GM23338 (cell line): Measurements from ENCODE around the gene MEGF9.

Source experiments
- CREB1 ChIP-seq: fragments of 250-450 bp; sonication (Bioruptor Pico); IDR thresholded peaks from 2 replicates; pipeline ENCODE4 v1.5.0; 2020; ENCODE audit warnings: low read depth, mild to moderate bottlenecking, moderate library complexity
- EZH2 ChIP-seq: fragments of 200-600 bp; sonication (generic); IDR thresholded peaks from one replicate; pipeline ENCODE4 v1.8.0; 2017; ENCODE audit warnings: antibody characterized with exemption, mild to moderate bottlenecking, low read depth; ENCODE audit not compliant: unreplicated experiment
- EZH2phosphoT487 ChIP-seq: fragments of 200-600 bp; sonication (generic); IDR thresholded peaks from one replicate; pipeline ENCODE4 v1.8.1; 2018; ENCODE audit warnings: antibody characterized with exemption; ENCODE audit not compliant: unreplicated experiment
- JUNB ChIP-seq: IDR thresholded peaks from one replicate; pipeline ENCODE4 v1.6.1; 2016; ENCODE audit warnings: antibody characterized with exemption; ENCODE audit not compliant: unreplicated experiment
- NANOG ChIP-seq: IDR thresholded peaks from 2 replicates; pipeline ENCODE4 v1.6.1; 2016; ENCODE audit warnings: antibody characterized with exemption, borderline replicate concordance
- POLR2AphosphoS5 ChIP-seq: IDR thresholded peaks from 2 replicates; pipeline ENCODE4 v1.6.1; 2016; ENCODE audit warnings: antibody characterized with exemption, low read depth
- STAT1 ChIP-seq: IDR thresholded peaks from one replicate; pipeline ENCODE4 v1.6.1; 2016; ENCODE audit warnings: antibody characterized with exemption; ENCODE audit not compliant: unreplicated experiment
- ZNF114 ChIP-seq: fragments of 250-450 bp; sonication (Bioruptor Pico); IDR thresholded peaks from 2 replicates; pipeline ENCODE4 v1.5.0; 2020; ENCODE audit warnings: mild to moderate bottlenecking, moderate library complexity
- ZNF331 ChIP-seq: fragments of 250-450 bp; sonication (Bioruptor Pico); IDR thresholded peaks from 2 replicates; pipeline ENCODE4 v1.5.0; 2020; ENCODE audit warnings: low read depth, mild to moderate bottlenecking, moderate library complexity
- TF ChIP-seq, protein P1 (sequence below), 2 experiments: fragments of 200-600 bp in 1 of 2; sonication (generic) in 1 of 2; conservative IDR thresholded peaks; 2 replicates each; pipeline versions ENCODE4 v1.5.1 to v1.6.1; 2016 to 2017; ENCODE audit warnings: antibody characterized with exemption in 2 of 2, low read depth in 2 of 2, mild to moderate bottlenecking in 2 of 2, moderate library complexity in 1 of 2
- TF ChIP-seq, protein P2 (sequence below): IDR thresholded peaks from one replicate; pipeline ENCODE4 v1.6.1; 2018; ENCODE audit warnings: antibody characterized with exemption; ENCODE audit not compliant: unreplicated experiment
- TF ChIP-seq, protein P3 (sequence below): IDR thresholded peaks from 2 replicates; pipeline ENCODE4 v1.6.1; 2016; ENCODE audit warnings: antibody characterized with exemption
- TF ChIP-seq, protein P4 (sequence below): fragments of 250-450 bp; sonication (Bioruptor Pico); IDR thresholded peaks from 2 replicates; pipeline ENCODE4 v1.5.0; 2020; ENCODE audit warnings: mild to moderate bottlenecking, moderate library complexity

DNA sequence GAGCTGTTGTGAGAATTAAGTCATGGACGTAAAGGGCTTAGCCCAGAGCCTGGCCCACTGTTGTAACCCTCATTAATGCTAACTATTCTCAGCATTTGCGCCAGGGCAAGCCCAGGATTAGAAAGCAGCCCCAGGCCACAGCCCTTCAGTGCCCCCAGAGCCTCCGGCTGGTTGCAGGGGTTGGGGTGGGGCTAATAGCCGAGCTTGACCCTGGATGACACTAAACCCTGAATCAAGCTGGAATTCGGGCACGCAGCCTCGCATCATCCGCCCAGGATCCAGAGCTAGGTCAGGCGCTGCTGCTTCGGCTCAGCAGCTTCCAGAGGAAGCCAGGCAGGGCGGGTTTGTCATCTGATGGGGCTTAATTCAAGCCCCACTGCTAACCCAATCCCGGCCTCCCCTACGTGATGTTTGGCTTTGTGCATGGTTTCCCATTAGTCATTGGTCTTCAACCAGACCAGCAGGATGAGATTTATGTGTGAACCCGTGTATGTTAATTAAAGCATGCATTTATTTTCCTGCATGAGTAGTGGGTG, 1.2 kb upstream of the MEGF9 start:
- TF ChIP-seq, protein P1, sequence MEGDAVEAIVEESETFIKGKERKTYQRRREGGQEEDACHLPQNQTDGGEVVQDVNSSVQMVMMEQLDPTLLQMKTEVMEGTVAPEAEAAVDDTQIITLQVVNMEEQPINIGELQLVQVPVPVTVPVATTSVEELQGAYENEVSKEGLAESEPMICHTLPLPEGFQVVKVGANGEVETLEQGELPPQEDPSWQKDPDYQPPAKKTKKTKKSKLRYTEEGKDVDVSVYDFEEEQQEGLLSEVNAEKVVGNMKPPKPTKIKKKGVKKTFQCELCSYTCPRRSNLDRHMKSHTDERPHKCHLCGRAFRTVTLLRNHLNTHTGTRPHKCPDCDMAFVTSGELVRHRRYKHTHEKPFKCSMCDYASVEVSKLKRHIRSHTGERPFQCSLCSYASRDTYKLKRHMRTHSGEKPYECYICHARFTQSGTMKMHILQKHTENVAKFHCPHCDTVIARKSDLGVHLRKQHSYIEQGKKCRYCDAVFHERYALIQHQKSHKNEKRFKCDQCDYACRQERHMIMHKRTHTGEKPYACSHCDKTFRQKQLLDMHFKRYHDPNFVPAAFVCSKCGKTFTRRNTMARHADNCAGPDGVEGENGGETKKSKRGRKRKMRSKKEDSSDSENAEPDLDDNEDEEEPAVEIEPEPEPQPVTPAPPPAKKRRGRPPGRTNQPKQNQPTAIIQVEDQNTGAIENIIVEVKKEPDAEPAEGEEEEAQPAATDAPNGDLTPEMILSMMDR (conservative IDR thresholded peaks at IDR 0.05; ENCODE audit: low read depth in 2 of 2): no peak
- no peak for TF ChIP-seq POLR2AphosphoS5
- no peak for TF ChIP-seq ZNF331 (CRISPR knock-in tag)
- no peak for TF ChIP-seq CREB1 (CRISPR knock-in tag)
- no peak for TF ChIP-seq JUNB
- TF ChIP-seq EZH2: no peak
- TF ChIP-seq, protein P2, sequence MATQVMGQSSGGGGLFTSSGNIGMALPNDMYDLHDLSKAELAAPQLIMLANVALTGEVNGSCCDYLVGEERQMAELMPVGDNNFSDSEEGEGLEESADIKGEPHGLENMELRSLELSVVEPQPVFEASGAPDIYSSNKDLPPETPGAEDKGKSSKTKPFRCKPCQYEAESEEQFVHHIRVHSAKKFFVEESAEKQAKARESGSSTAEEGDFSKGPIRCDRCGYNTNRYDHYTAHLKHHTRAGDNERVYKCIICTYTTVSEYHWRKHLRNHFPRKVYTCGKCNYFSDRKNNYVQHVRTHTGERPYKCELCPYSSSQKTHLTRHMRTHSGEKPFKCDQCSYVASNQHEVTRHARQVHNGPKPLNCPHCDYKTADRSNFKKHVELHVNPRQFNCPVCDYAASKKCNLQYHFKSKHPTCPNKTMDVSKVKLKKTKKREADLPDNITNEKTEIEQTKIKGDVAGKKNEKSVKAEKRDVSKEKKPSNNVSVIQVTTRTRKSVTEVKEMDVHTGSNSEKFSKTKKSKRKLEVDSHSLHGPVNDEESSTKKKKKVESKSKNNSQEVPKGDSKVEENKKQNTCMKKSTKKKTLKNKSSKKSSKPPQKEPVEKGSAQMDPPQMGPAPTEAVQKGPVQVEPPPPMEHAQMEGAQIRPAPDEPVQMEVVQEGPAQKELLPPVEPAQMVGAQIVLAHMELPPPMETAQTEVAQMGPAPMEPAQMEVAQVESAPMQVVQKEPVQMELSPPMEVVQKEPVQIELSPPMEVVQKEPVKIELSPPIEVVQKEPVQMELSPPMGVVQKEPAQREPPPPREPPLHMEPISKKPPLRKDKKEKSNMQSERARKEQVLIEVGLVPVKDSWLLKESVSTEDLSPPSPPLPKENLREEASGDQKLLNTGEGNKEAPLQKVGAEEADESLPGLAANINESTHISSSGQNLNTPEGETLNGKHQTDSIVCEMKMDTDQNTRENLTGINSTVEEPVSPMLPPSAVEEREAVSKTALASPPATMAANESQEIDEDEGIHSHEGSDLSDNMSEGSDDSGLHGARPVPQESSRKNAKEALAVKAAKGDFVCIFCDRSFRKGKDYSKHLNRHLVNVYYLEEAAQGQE: no peak
- no peak for TF ChIP-seq EZH2phosphoT487
- no peak for TF ChIP-seq NANOG
- TF ChIP-seq, protein P3, sequence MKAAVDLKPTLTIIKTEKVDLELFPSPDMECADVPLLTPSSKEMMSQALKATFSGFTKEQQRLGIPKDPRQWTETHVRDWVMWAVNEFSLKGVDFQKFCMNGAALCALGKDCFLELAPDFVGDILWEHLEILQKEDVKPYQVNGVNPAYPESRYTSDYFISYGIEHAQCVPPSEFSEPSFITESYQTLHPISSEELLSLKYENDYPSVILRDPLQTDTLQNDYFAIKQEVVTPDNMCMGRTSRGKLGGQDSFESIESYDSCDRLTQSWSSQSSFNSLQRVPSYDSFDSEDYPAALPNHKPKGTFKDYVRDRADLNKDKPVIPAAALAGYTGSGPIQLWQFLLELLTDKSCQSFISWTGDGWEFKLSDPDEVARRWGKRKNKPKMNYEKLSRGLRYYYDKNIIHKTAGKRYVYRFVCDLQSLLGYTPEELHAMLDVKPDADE: no peak
- no peak for TF ChIP-seq STAT1
- TF ChIP-seq ZNF114 (CRISPR knock-in tag): no peak
- TF ChIP-seq, protein P4, sequence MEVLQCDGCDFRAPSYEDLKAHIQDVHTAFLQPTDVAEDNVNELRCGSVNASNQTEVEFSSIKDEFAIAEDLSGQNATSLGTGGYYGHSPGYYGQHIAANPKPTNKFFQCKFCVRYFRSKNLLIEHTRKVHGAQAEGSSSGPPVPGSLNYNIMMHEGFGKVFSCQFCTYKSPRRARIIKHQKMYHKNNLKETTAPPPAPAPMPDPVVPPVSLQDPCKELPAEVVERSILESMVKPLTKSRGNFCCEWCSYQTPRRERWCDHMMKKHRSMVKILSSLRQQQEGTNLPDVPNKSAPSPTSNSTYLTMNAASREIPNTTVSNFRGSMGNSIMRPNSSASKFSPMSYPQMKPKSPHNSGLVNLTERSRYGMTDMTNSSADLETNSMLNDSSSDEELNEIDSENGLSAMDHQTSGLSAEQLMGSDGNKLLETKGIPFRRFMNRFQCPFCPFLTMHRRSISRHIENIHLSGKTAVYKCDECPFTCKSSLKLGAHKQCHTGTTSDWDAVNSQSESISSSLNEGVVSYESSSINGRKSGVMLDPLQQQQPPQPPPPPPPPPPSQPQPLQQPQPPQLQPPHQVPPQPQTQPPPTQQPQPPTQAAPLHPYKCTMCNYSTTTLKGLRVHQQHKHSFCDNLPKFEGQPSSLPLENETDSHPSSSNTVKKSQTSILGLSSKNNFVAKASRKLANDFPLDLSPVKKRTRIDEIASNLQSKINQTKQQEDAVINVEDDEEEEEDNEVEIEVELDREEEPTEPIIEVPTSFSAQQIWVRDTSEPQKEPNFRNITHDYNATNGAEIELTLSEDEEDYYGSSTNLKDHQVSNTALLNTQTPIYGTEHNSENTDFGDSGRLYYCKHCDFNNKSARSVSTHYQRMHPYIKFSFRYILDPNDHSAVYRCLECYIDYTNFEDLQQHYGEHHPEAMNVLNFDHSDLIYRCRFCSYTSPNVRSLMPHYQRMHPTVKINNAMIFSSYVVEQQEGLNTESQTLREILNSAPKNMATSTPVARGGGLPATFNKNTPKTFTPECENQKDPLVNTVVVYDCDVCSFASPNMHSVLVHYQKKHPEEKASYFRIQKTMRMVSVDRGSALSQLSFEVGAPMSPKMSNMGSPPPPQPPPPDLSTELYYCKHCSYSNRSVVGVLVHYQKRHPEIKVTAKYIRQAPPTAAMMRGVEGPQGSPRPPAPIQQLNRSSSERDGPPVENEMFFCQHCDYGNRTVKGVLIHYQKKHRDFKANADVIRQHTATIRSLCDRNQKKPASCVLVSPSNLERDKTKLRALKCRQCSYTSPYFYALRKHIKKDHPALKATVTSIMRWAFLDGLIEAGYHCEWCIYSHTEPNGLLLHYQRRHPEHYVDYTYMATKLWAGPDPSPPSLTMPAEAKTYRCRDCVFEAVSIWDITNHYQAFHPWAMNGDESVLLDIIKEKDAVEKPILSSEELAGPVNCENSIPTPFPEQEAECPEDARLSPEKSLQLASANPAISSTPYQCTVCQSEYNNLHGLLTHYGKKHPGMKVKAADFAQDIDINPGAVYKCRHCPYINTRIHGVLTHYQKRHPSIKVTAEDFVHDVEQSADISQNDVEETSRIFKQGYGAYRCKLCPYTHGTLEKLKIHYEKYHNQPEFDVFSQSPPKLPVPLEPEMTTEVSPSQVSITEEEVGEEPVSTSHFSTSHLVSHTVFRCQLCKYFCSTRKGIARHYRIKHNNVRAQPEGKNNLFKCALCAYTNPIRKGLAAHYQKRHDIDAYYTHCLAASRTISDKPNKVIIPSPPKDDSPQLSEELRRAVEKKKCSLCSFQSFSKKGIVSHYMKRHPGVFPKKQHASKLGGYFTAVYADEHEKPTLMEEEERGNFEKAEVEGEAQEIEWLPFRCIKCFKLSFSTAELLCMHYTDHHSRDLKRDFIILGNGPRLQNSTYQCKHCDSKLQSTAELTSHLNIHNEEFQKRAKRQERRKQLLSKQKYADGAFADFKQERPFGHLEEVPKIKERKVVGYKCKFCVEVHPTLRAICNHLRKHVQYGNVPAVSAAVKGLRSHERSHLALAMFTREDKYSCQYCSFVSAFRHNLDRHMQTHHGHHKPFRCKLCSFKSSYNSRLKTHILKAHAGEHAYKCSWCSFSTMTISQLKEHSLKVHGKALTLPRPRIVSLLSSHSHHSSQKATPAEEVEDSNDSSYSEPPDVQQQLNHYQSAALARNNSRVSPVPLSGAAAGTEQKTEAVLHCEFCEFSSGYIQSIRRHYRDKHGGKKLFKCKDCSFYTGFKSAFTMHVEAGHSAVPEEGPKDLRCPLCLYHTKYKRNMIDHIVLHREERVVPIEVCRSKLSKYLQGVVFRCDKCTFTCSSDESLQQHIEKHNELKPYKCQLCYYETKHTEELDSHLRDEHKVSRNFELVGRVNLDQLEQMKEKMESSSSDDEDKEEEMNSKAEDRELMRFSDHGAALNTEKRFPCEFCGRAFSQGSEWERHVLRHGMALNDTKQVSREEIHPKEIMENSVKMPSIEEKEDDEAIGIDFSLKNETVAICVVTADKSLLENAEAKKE (CRISPR knock-in tag): no peak
